T-helper 22 cell (primary cell): ENCODE measurements around the gene TFCP2L1.

ENCODE experiments used
- DNase-seq: peaks from one replicate; pipeline ENCODE4 v3.0.0-alpha.2; 2020; ENCODE audit warnings: low read depth

Gene TFCP2L1

GRCh38 chr2:121172456-121172855 is 112.5 kb downstream of the TFCP2L1 start:
- DNase-seq: no peak

DNA sequence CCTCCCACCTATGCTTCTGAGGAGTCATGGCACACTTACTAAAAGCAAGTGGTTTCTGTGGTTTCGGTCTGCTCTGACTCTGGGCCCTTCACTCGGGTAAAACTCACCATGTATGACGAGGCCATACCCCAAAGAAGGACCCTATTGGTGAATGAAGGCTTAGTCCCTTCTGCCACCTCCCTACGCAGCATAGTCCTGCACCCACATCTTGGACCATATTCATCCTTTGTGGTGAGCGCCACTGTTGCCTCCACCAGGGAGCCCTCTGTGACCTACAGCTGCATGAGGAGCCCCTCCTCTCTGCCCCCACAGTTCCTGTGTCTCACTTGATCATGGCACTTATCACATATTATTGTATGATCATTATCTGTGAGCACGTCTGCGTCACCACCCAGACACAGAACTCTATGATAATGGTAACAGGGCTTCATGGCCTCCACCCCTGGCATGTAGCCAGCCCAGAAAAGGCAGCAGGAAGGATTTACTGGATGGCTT is 113.3 kb downstream of the TFCP2L1 start:
- DNase-seq: no peak

DNA sequence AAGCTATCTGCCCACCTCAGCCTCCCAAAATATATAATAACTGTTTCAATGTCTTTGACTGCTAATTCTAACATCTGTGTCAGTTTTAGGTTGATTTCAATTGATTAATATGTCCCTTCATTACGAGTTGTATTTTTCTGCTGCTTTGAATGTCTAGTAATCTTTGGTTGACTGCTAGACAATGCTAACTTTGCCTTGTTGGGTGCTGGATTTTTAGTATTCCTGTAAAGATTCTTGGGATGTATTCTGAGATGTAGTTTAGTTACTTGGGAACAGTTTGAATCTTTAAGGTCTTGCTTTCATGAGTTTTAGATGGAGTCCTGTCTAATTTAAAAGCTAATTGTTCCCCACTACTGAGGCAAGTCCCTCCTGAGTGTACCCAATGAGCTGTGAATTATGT is 114.4 kb downstream of the TFCP2L1 start:
- DNase-seq: no peak

DNA sequence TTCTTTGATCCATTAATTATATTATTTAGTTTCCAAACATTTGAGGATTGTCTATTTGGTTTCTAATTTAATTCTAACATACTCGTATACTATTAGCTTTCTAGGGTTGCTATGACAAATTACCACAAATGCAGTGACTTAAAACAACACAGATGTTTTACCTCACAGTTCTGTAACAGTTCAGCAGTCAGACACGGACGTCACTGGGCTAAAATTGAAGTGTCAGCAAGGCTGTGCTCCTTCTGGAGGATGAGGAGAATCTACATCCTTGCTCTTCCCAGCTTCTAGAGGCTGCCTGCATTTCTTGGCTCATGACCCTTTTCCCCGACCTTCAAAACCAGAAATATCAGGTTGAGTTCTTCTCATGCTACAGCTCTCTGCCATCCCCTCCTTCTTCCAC is 117.6 kb downstream of the TFCP2L1 start:
- DNase-seq: no peak
